ENCODE measurements around the gene NKAIN4.

- TF ChIP-seq CTCF (IDR thresholded peaks at IDR 0.05; ENCODE audit: low read length) (no peak), EZH2 (optimal IDR thresholded peaks at IDR 0.05; ENCODE audit: low read depth, low read length) (no peak)
These were observed 45.8 kb downstream of the NKAIN4 start for GRCh38 chr20:63208346-63208909.
